Measurements from ENCODE around the gene MIA.
A peak's percentile ranks its signal among the peaks of the same experiment; 100 is the strongest.
"Not testable (repeated sequence)": the region's sequence is repeated elsewhere in the genome, so short reads cannot be mapped to it uniquely, and the experiment has no call there.

The MIA gene

DNA sequence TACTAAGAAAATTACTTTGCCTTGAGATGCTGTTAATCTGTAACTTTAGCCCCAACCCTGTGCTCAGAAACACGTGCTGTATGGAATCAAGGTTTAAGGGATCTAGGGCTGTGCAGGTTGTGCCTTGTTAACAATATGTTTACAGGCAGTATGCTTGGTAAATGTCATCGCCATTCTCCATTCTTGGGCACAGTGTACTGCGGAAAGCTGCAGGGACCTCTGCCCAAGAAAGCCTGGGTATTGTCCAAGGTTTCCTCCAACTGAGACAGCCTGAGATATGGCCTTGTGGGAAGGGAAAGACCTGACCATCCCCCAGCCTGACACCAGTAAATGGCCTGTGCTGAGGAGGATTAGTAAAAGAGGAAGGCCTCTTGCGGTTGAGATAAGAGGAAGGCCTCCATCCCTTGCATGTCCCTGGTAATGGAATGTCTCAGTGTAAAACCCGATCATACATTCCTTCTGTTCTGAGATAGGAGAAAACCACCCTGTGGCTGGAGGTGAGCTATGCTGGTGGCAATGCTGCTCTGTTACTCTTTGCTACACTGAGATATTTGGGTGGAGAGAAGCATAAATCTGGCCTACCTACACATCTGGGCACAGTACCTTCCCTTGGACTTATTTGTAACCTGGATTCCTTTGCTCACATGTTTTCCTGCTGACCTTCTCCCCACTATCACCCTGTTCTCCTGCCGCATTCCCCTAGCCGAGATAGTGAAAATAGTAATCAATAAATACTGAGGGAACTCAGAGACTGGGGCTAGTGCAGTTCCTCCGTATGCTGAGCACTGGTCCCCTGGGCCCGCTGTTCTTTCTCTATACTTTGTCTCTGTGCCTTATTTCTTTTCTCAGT is 47.6 kb downstream of the MIA start:
- DNase-seq: not testable (repeated sequence)

DNA sequence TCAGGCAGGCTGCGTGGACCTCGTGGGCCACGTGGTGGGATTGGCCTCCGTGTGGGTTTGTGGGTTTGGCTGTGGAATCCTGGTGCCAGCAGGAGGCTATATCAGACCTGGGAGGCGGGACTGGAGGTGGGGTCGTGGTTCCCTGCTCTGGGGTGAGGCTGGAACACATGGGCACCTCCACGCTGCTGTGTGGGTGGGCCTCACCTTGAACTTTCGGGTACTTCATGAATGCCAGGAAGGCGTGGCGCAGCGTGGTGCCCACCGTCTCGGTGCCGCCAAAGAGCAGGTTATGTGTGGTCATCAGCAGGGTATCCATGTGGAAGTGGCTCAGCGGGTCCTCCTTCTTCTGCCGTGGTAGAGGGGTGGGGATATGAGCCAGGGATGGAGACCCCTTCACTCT is 49.6 kb downstream of the MIA start:
- DNase-seq: not testable (repeated sequence)

- not testable (repeated sequence) for DNase-seq
Observed at GRCh38 chr19:40825460-40826095, 50.3 kb downstream of the MIA start.

- not testable (repeated sequence) for DNase-seq
Observed at GRCh38 chr19:40826312-40826698, 51.0 kb downstream of the MIA start.

DNA sequence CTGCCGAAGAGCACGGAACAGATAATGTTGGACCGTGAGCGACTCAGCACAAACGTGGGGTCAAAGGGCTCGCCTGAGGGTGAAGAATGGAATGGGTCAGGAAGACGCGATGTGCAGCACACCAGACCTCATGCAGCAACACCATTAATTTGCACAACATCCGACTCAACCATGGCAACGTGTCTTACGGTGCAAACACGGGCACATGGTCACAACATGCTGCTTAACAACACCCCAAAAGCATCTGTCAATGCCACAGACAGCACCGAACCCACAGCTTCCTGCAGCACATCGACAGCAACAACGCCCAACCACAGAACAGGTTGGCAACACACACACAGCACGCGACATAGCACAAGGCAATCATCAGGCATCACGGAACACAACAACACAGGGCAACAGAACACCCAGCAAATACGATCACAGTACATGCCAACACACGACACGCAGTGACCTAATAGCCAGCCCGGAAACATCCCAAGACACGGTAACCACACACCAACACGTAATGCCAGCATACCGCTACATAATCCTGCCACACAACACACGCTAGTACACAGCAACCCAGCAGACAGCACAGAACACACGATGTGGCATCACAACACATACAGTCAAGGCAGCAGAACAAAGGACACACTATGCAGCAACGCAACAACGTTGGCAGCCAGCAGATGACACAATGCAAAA is 51.5 kb downstream of the MIA start:
- DNase-seq: peak in 1 of 14 donors; percentile 18

Measured in C1 segment of cervical spinal cord (tissue), 14 donors.